ENCODE data around the gene BEGAIN.

The BEGAIN gene

DNA sequence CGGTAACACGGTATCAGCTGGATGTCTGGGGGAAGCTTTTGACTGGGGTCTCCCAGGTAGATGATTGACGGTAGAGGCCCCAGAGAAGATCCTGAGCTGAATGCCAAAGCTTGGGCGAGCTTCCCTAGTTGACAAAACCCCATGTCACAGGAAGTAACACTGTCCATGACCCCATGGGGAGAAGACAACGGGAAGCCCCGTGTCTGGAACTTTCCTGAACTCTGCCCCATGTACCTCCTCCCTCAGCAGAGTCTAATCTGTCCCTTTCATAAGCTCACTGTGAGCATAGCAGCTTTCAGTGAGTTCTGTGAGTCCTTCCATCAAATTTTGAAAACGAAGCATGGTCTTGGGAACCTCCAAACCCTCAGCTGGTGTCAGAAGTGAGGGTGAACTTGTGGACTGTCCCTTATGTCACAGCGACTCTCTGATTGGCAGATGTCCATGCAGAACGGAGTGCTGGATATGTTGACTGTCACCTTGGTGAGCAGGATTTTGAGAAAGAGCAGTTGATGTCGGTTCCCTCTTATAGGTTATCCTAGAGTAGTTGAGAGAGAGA lies 29.7 kb upstream of the BEGAIN start:
- in situ Hi-C loops (cut with MboI; ENCODE audit: low sequenced_read_pairs), result no loop called here

DNA sequence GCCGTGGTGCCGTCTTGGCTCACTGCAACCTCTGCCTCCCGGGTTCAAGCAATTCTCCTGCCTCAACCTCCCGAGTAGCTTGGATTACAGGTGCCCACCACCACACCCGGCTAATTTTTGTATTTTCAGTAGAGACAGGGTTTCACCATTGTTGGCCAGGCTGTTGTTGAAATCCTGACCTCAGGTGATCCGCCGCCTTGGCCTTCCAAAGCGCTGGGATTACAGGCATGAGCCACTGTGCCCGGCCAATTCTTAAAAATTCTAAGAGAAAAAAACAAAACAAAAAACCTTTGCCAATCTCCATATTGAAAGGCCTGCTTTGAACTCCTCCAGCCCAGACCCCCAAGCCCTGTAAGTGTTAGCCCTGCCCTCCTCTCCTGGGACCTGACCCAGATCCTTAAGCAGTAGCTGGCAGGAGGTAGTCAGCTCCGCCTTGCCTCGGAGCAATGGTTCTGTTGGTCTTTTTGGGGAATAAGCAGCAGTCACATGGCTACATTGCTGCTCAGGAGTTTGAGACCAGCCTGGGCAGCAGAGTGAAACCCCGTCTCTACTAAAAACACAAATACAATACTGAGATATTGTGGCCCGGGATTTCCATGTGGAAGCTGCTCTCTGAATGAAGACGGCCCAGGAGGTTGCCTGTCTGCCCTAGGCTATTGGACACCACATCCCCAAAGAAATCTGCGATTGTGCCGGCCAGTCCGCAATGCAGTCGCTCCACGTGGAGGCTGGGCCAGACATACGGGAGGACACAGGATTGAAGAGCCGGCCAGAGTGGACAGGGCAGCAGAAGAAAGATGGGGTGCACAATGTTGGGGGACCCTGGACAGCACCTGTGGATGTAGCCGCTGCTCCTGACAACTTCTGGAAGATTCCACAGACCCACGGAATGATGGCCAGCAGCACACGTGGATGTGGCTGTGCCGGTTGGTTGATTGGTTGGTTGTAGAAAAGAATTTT lies 28.8 kb upstream of the BEGAIN start:
- in situ Hi-C loops (cut with MboI; ENCODE audit: low sequenced_read_pairs), result no loop called here

DNA sequence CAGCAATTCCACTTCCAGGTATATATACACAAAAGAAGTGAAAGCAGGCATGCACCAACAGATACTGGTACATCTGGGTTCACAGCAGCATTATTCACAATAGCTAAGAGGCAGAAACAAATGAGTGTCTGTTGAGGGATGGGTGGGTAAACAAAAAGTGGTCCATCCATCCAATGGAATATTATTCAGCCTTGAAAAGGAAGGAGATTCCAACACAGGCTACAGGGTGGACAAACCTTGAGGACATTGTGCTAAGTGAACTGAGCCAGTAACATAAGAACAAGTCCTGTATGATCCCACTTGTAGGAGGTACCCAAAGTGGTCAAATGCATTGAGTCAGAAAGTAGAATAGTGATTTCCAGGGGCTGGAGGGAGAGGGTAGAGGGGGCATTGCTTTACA lies 27.6 kb upstream of the BEGAIN start:
- in situ Hi-C loops (cut with MboI; ENCODE audit: low sequenced_read_pairs), result no loop called here

DNA sequence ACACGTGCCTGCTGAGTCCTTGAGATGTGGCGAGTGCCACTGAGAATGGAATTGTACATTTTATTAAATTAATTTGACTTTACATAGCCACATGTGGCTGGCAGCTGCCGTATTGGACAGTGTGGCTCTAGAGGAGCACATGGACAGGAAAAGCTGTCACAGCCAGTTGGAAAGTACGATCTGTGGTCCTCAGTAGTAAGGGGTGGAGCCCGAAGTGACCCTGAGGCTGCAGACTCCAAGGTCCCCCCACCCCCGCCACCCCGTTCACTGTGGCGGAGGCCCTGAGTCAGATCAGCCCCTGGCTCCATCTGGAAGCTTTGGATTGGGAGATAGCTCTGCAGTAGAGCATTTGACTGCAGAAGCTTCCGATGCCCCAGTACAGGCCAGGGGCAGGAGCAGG lies 25.8 kb upstream of the BEGAIN start:
- in situ Hi-C loops (cut with MboI; ENCODE audit: low sequenced_read_pairs), result no loop called here

DNA sequence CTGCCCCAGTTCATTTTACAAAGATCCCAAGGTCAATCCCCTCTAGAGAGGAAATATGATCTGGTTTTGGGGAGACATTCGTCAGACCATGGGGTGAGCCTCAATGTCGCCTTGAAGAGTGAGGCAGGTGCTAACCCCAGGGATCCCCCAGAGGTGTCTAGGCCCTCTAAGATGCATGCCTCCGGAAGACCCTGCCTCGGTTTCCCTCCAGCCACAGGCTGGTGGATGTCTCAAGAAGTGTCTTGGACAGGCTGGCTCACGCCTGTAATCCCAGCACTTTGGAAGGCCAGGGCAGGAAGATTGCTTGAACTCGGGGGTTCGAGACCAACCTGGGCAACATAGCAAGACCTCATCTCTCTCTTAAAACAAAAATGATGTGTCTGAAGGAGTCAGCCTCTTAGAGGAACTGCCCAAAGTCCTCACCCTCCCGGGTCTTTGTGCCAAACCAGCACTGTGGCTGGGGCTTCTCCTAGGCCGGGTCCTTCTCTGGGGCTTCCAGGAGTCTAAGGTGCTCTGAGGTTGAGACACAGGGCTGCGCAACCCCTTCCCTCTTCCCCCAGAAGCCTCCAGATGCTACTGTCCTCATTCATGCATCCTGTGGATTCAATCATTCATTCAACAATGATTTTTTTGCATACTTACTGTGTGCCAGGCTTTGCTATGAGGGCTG lies 24.7 kb upstream of the BEGAIN start:
- in situ Hi-C loops (cut with MboI; ENCODE audit: low sequenced_read_pairs), result no loop called here

DNA sequence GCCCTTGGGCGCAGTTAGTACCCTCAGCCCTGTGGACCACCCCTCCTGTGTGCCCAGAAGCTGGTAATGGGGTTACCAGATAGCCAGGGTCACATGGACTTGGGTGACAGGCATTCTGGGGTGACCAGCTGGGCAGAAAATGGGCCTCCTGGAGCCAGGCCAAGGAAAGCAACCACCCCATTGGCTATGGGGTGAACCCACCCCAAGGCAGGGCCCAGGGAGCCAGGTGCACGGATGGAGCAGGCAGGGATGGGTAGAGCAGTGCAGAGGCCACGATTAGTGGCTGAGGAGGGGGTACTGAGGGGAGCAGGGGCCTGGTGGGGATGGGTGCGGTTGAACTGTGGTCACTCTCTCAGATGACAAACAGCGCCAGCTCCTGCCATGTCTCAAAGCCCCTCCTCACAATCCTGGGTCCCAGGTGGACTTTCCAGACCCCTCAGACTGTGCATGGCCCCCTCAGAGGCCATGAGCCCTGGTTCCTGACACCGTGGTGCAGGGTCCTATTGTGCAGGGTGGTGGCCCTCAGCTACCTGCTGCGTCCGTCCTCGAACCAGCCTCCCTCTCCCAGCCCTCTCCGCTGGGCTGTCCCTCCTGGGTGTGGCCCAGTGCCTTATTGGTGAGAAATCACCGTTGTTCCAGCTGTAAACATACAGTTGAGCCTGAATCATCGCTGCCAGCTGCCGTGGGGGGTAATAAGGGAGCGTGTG lies 23.4 kb upstream of the BEGAIN start:
- in situ Hi-C loops (cut with MboI; ENCODE audit: low sequenced_read_pairs), result no loop called here

DNA sequence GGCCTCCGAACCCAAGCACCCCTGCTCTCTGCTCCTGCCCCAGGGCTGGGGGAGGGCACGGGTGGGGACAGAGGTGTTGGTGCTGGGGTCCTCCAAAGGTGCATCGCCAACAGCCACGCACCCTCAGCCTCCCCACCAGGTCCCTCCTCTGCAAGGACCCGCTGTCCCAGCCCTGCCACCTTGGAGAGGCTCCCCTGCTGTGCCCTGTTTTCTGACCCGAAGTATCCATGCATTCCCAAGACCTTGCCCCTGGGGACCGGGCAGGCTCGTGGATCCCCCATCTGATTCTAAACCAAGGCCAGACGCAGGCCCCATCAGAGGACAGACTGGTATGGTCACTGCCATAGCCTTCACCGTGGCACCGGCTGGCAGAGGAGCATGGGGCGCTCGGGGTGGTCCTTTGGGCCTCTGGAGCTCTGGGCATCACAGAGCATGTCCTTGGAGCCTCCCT lies 22.7 kb upstream of the BEGAIN start:
- in situ Hi-C loops (cut with MboI; ENCODE audit: low sequenced_read_pairs), result no loop called here

GRCh38 chr14:100609331-100609870 lies 22.2 kb upstream of the BEGAIN start:
- in situ Hi-C loops (cut with MboI; ENCODE audit: low sequenced_read_pairs), result no loop called here

DNA sequence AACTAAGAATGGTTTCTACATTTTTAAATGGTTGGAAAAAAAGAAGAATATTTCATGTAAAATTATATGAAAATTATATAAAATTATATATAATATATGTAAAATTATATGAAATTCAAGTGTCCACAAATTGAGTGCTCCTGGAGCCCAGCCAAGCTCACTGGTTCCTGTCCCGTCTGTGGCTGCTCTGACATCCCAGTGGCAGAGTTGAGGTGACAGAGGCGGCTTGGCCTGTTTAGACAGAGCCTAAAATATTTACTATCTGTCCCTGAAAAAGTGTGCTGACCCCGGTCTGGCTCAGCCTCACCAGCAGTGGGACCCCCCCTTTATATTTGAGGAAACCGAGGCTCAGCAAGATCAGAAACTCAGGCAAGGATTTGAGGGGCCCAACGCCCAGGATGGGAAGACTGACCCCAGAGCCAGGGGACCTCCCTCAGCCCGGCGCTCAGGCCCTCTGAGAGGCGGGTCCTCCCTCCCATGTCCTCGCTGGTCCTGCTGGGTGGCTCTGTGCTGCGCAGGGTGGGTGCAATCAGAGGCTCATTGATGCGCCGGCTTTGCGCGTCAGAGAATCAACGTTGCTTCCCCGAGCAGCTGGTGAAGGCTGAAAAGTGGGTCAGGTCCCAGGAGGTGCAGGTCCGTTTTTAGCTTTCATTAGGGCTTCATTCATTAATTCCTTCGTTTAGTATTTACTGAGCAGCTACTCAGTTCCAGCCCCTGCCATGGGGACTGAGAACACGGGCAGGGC lies 21.5 kb upstream of the BEGAIN start:
- in situ Hi-C loops (cut with MboI; ENCODE audit: low sequenced_read_pairs), result no loop called here

- in situ Hi-C loops (cut with MboI; ENCODE audit: low sequenced_read_pairs), result no loop called here
Observed at GRCh38 chr14:100608064-100608463, 20.8 kb upstream of the BEGAIN start.

GRCh38 chr14:100607611-100607956 lies 20.4 kb upstream of the BEGAIN start:
- in situ Hi-C loops (cut with MboI; ENCODE audit: low sequenced_read_pairs), result no loop called here

DNA sequence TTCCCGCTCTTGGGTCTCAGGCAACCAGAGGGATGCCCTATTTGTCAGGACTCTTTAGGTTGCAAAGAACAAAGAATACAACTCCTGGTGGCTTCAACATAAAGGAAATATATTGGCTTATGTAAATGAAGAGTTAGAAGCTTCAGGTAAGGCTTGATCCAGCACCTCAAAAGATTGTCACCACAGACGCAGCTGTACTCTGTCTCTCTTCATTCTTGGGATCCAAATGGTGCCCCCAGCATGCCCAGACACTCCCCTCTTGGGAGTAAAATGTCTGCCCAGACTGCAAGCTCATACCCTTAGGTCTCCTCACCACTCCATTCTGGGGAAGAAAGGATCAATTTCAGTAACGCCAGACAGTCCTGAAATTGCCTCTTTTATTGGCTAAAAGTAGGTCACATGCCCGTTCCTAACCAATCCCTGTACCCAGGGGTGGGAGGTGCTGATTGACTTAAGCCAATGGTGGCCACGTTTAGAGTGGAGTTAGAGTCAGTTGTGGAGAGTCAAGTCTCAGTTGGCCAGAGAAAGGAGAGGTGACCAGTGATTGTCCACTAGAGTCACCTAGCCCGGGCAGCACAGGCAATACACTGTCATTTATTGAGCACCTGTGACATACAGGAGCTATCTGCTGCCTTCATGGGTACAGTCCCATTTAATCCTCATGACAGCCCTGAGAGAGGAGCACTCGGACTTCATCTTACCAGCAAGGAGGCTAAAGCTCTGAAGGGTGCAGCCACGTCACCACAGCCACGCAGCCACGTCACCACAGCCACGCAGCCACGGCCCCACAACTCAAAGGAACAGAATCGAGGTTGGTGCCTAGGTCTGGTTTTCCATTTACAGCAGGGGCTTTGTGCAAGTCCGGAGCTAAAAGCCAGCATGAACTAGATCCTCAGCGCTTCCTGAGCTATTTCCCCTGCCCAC lies 19.7 kb upstream of the BEGAIN start:
- in situ Hi-C loops (cut with MboI; ENCODE audit: low sequenced_read_pairs), result no loop called here

- in situ Hi-C loops (cut with MboI; ENCODE audit: low sequenced_read_pairs), result no loop called here
Observed at GRCh38 chr14:100605706-100606686, 18.8 kb upstream of the BEGAIN start.

DNA sequence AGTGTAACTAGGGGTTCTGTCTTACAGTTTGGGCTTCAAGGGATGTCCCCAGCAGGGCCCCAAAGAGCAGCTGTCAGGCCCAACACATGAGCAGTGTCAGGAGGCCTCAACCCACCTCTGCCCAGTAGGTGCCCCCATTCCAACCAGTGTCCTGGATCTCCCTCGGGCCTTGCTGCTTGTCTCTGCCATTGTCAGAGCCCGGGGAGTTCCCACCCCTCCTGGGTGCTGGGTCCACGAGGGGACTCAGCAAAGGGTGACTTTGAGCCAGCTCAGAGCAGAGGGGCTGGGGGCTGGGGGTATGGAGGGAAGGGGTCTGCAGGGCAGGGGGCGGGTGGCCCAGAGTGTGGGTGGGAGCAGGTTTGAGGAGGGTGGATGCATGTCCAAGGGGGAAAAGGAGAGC lies 18.0 kb upstream of the BEGAIN start:
- in situ Hi-C loops (cut with MboI; ENCODE audit: low sequenced_read_pairs), result no loop called here

- in situ Hi-C loops (cut with MboI; ENCODE audit: low sequenced_read_pairs), result no loop called here
Observed at GRCh38 chr14:100604709-100605108, 17.5 kb upstream of the BEGAIN start.

DNA sequence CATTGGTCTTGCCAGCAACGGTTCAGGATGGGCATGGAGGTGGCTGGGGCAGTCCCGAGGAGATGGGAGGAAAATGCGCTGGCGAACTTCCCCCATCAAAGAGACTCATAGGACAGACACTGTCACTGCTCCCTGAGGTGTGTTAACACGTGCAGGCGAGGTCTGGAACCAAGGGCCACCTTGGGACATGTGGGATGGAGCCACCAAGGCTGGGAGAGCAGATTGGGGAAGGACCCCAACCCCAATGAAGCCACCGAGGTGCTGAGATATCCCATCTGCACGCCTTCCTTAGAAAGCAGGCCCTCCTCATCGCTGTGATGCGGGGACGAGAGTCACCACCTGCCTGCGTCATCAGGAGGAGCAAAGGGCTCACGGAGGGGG lies 16.9 kb upstream of the BEGAIN start:
- in situ Hi-C loops (cut with MboI; ENCODE audit: low sequenced_read_pairs), result no loop called here

- in situ Hi-C loops (cut with MboI; ENCODE audit: low sequenced_read_pairs), result no loop called here
Observed at GRCh38 chr14:100603341-100604120, 16.3 kb upstream of the BEGAIN start.

All from HL-60/S4 (cell line).